Renal cortex interstitium (tissue), 11 donors: Measurements from ENCODE around the gene SIRT6. TPM values are rescaled to one million over a fixed set of nuclear protein-coding genes. Genes with fewer than 3 reads are reported as not detected.
"Not testable (repeated sequence)": the region's sequence is repeated elsewhere in the genome, so short reads cannot be mapped to it uniquely, and the experiment has no call there.

ENCODE experiments used
- DNase-seq, 11 donors: peaks; one replicate each; pipeline ENCODE4 v3.0.0-alpha.2; 2013; ENCODE audit warnings: low read depth in 9 of 11, low spot score in 4 of 11; ENCODE audit errors: extremely low read depth in 1 of 11
- polyA plus RNA-seq, 3 donors: library from polyadenylated mRNA; unstranded; fragments of 120-200 nt; gene quantifications; one replicate each; pipeline ENCODE4 v1.2.1, GENCODE V29; 2013; ENCODE audit not compliant: insufficient read length in 3 of 3

Gene SIRT6
- polyA plus RNA-seq, 3 donors = 17.1 to 28.6 (median 21.7) TPM

DNA sequence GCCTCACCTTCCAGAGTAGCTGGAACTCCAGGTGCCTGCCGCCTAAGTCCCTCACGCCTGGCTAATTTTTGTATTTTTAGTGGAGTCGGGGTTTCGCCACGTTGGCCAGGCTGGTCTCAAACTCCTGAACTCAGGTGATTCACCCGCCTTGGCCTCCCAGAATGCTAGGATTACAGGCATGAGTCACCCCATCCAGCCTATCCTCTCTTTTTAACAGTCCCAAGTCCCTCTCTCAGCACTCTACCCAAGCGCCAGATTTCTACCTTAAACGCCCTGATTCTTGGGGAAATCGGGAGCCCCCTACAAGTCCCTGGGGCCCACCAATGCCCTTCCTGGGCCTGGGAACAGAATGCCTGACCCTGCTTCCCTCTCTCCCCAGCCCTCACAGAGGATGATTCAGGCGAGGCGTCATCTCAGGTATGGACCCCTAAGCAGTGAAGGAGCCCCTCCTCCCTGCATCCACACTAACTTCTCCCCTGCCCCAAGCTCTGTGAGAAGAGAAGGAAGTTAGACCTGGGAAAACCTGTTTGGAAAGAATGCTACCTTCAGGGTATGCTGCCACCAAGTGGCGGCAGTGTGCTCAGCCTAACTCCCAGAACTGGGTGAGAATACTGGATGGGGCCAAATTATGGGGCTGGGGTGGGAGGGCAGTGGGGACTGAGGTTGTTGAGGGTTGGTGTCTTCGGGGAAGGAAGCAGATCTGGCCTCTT, 26.2 kb upstream of the SIRT6 start:
- DNase-seq = no peak

DNA sequence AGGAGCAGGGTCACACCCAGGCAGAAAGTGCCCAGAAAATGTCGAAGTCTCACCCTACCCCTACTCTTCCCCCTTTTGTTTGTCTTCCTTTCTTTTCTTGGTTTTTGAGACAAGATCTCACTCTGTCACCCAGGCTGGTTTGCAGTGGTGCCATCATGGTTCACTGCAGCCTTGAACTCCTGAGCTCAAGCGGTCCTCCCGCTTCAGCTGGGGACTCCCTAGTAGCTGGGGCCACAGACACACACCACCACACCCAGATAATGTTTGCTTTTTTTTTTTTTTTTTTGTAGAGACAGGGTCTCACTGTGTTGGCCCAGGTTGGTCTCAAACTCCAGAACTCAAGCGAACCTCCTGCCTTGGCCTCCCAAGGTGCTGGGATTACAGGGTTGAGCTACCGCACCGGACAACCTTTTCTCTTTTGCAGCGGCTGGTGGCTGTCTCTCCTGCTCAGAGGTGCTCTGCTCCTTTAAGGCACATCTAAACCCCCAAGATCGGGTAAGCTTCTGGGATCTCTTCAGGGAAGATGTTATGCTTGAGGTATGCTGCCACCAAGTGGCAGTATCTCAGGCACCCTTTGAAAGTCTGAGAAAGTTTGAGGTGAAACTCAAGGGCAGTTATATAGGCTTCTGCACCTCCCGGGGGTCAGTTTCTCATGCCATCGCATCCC, 24.6 kb upstream of the SIRT6 start:
- DNase-seq = no peak

DNA sequence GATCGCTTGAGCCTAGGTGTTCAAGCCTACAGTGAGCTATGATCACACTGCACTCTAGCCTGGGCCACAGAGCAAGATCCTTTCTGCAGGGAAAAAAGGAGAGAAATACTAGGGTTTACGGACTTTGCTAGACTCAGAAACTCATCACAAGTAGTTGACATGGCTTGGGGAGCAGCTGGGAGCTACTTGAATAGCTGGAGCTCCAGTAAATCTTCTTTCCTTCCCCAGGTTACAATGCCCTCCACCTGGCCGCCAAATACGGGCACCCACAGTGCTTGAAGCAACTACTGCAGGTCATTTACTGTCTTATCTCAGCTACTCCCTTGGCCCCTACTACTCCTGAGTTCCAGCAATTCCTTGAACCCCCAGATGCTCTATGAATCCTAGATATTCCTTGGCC, 19.4 kb upstream of the SIRT6 start:
- no peak for DNase-seq

DNA sequence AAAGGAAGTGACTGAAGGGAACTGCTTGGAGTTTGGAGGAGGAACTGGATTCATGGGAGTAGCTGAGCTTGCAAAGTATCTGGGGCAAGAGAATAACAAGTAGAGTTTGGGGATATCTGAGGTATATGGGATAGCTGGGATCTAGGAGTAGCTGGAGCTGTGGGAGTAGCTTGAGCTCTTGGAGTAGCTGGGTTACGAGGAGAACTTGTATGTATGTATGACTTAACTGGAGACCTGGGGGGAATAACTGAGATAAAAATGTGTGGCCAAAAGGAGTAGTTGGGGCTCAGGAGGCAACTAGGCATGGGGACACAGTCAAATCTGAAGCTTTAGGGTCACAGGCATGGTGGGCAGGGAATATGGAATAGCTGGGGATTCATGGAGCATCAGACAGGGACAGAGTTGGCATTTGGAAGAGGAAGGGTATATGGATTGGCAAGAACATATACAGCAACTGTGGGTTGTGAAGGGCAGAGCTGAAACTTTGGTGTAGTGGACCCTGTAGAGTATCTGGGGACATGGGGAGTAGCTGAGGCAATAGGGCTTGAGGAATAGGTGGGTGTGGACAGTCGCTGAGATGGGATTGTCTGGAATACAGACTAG, 18.7 kb upstream of the SIRT6 start:
- DNase-seq = no peak

DNA sequence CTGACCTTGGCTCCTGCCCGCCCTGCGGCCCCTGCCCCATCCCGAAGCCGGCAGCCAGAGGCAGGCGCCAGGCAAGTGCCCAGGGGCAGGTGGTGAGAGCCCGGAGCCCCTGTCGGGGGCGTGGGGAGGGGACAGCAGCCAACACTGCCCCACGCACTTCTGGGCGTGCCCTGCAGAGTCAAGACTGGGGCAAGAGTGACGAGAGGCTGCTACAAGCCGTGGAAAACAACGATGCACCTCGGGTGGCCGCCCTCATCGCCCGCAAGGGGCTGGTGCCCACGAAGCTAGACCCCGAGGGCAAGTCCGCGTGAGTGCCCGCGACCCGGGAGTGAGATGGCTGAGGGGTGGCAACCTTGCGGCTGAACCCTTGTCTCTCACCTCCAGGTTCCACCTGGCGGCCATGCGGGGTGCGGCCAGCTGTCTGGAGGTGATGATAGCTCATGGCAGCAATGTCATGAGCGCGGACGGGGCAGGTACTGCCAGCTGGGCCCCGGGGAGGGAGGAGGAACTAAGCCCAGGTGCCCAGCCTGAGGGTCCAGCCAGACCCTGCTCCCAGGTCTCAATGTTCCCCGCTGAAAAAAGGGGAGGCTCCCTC, 17.4 kb upstream of the SIRT6 start:
- no peak for DNase-seq

DNA sequence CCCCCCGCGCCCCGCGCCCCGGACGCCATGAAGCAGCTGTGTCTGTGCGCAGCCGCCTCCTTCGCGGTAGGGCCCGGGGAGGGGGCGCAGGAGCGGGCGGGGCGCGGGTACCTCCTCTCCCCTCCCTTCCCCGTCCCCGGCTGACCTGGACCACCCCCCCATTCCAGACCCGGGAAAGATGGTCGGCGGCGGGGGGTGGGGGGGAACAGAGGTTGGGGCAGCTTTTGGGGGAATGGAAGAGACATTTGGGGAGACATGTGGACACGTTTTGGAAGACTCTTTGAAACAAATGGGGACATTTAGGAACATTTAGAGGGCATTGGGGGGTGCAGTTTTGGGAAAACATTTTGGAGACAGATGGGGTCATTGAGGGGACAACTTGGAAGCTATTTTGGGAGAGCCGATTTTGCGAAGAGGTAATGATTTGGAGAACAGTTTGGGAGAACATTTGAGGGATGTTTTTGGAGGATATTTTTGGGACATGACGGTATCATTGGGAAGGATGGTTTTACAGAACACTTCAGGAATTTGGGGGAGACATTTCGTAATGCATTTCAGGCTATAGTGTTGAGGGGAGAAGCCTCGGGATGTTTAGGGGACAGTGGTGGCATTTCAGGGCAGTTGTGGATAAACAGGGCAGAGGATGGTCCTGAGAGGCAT, 16.2 kb upstream of the SIRT6 start:
- DNase-seq = no peak

DNA sequence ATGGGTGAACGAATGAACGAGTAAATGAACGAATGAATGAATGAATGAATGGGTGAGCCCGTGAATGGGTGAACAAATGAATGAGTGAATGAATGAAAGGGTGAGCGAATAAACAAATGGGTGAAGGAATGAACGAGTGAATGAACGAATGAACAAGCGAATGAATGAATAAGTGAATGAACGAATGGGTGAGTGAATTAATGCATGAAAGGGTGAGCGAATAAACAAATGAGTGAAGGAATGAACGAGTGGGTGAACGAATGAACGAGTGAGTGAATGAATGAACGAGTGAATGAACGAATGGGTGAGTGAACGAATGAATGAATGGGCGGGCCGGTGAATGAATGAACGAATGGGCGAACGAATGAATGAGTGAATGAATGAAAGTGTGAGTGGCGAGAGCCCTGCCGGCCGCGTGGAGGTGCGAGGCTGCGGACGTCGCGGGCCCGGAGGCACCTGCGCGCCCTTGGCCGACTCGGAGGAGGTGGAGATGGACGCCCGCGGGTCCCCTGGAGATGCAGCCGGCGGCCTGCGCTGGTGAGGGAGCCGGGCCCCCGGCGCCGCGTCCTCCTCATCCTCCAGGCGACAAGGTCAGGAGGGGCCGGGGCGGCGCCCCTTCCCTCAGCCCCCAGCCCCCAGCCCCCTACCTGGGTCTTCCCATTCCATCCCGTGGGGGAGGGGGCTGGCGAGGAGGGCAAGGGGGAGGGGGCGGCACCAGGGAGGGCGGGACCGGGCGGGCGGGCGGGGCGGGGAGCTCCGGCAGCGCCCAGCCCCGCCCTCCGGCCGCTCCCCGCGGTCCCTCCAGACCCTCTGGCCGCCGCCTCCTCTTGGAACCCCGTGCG, 15.5 kb upstream of the SIRT6 start:
- no peak for DNase-seq

DNA sequence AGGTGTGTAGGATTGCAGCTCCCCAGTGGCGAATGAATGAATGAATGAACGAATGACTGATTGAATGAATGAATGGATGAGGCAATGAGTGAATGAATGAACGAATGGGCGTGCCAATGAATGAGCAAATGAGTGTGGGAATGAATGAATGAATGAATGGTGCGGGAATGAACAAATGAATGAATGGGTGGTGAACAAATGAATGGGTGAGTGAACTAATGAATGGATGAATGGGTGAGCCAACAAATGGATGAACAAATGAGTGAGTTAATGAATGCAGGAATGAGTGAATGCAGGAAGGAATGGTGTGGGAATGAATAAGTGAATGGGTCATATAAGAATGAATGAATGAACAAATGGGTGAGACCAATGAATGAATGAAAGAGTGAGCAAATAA, 14.9 kb upstream of the SIRT6 start:
- no peak for DNase-seq

DNA sequence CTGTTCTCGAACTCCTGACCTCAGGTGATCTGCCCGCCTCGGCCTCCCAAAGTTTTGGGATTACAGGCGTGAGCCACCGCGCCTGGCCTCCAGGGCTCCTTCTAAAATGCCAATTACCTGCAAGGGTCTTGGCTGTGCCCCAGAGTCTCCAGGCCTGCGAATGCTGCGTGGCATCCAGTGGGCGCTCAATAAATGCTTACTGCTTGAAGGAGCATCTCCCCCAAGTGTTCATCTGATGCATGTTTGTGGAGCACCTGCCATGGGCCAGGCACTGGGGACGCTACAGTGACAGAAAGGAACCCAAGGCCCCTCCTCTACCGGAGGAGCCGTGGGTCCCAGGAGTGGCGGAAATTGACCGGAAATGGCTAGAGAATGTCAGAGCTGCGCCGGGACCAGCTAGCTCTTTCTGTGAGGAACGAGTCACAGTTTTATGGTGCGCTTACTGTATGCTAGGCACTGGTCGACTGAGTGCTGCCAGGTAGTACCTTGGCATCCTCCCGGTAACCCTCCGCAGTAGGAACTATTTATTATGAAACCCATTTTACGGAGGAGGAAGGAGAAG, 14.3 kb upstream of the SIRT6 start:
- no peak for DNase-seq

DNA sequence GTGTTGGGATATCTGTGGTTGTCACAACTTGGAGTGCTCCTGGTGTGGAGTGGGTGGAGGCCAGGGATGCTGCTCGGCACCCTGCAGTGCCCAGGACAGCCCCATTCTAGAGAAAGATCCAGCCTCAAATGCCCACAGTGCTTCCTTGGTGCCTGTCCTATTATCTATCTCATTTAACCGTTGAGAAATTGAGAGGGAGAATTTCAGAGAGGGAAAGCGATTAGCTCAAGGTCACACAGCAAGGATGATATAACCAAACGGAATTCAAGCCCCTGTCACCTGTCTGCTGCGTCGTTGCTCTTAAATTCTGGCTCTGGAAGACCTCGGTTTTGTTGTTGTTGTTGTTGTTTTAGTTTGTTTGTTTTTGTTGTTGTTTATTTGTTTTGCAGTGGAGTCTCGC, 13.6 kb upstream of the SIRT6 start:
- DNase-seq = no peak

DNA sequence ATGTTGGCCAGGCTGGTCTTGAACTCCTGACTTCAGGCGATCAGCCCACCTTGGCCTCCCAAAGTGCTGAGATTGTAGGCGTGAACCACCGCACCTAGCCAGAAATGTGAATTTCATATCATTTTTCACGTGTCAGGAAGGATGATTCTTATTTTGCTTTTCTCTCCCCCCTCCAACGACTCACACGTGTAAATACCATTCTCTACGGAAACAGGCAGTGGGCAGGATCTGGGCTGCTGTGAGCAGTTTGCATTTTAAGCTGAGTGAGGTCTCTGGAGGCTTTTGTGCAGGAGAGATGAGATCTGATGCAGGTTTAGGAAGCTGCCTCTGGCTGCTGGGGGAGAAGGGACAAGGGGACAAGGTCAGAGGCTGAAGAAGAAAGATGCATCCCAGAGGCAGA, 12.0 kb upstream of the SIRT6 start:
- no peak for DNase-seq

DNA sequence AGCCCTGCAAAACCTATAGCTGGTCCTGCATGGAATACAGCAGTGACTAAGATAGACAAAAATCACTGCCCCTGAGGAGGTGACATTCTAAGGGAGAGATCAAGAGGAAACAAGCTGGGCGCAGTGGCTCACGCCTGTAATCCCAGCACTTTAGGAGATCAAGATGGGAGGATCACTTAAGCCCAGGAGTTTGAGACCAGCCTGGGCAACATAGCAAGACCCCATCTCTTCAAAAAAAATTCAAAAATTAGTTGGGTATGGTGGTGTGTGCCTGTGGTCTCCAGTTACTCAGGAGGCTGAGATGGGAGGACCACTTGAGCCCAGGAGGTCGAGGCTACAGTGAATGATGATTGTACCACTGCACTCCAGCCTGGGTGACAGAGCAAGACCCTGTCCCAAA, 10.2 kb upstream of the SIRT6 start:
- DNase-seq = not testable (repeated sequence)

DNA sequence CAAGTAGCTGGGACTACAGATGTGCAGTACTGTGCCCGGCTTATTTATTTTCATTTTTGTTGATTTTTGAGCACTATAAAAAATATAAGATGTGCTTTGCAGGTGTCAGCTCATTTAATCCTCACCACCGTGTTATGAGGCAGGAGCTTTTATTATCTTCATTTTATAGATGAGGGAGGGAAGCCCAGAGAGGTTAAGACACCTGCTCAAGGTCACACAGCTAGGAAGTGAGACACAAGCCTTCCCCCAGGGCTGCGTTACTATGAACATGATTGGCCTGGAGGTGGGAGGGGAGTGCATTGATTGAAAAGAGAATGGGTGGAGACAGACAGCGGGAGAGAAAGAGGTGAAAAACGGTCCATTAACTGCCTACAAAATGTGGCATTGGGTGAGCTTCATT, 7.3 kb upstream of the SIRT6 start:
- no peak for DNase-seq

DNA sequence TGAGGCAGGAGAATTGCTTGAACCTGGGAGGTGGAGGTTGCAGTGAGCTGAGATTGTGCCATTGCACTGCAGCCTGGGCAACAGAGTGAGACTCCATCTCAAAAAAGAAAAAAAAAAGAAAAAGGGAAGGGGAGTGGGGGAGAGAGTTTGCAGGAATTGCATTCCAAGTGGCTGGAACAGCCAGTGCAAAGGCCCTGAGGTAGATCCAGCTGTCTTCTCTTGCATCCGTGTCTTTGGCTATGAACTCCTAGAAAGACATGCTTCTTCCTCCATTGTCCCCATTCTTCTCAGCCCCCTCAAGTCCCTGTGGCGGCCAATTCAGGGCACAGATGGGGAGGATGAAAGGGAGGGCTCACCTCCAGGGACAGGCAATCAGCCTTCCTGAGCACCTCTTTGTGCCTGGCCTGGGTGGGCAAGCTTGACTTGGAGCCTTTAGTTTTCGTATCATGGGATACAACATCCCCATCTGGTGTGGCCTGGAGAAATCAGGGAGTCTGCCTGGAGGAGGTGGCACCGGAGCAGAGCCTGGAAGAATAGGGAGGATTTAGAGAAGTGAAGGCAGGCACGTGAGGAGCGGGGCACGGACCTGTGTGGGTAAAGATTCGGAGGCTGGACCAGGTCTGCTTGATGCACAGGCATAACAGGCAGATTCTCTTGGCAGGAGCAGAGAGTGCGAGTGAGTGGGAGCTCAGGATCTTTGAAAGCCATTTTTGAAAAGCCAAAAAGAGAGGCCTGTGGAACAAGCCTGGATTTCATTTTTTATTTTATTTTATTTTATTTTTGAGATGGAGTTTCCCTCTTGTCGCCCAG, 5.2 kb upstream of the SIRT6 start:
- DNase-seq = no peak

DNA sequence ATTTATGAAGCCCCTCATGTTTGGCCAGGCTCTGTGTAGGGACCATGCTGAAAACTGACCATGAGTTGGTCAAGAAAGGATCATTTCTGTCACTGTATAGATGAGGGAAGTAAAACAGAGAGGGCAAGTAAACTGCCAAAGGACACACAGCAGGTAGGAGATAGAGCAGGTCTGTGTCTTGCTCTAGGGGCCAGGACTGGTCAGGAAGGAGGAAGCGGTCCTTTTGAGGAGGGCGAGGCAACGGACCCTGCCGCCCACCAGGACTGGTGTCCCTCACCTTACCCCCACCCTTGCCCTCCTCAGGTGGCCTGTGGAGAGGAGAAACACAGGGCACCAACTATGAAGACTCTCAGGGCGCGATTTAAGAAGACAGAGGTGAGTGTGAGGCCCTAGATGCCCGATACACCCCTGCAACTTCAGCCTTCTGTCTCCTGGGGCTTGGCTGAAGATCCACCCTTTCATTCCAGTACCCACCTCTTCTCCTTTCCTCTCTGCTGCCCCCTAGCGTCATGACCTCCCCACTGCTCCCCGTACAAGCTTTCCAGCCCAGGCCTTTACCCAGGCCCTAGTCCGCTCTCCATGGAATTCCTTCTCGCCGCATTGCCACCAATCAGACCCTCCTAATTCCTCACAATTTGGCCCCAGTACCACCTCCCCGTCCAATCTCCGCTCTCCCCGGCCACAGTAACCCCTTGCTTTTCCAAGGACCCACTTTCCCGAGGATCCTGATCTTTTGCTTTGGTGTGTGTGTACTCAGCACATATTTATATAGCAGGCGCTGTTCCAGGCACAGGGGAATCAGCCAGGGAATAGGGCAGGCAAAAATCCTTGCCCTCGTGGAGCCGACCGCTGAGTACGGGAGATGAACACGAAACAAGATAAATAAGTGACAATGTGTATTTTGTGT, 4.0 kb upstream of the SIRT6 start:
- DNase-seq = peak in 7 of 11 donors; percentile 34 to 60 (median 57)

DNA sequence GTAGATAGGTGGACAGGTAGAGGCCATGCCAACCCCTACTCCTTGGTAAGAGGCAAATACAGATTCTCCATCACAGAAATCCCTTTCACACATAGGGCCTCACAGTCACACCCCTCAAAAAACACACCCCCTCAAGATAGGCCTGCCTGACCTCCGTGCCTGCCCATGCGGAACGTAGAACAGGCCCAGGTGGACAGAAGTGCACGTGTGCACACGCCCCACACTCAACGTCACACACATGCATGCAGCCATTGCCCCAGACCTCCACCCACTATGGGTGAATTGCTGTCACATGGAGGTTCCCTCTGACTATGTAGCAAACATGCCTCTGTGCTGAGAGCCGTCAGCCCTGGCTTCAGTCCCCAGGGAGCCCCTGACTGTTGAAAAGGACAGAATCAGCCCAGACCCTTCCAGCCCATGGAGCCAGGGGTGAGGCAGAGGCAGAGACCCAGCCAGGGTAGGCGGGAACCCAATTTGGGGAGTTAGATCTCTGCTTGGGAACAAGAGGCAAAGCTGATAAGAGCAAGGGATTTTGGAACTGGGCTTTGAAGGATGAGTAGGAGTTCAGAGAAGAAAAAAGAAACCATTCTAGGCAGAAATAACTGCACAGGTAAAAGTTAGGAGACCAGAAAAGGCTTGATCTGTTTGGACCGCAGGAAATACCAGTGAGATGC, 3.2 kb upstream of the SIRT6 start:
- no peak for DNase-seq
